ENCODE measurements around the gene EIF3C.
"Not testable (repeated sequence)": the region's sequence is repeated elsewhere in the genome, so short reads cannot be mapped to it uniquely, and the experiment has no call there.

Gene EIF3C

DNA sequence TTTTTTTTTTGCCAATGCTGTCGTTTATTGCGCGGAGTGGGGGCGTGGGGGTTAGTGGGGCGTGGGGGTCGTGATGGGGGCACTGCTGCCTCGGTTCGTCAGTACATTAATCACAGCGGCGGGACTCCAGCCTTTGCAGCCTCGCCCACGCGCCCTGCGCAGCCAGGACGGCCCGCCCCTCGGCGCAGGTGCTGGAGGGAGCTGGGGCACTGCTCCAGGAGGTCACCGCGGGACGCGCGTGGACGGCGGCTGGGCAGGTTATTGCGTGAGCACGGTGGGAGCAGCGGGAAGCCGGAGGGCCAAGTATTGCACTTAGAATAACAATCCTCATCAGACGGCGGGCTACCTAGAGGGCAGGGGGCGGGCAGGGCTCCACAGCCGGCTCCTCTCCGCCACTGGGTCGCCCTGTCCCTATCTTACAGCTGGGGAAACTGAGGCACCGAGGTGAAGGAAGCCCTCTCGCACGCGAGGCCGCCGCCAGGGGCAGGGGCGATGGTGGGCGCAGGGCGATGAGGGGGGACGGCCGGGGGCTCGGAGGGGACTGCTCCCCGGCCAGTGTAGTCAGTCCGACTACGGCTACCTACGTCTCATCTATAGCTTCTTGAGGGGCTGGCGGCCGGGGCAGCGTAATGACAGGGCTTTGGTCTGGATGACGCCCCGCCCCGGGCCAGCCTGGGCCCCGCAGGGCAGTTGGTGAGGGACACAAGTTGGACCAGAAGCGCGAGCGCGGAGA is 35.5 kb downstream of the EIF3C start:
- DNase-seq (ENCODE audit: low spot score): not testable (repeated sequence)

DNA sequence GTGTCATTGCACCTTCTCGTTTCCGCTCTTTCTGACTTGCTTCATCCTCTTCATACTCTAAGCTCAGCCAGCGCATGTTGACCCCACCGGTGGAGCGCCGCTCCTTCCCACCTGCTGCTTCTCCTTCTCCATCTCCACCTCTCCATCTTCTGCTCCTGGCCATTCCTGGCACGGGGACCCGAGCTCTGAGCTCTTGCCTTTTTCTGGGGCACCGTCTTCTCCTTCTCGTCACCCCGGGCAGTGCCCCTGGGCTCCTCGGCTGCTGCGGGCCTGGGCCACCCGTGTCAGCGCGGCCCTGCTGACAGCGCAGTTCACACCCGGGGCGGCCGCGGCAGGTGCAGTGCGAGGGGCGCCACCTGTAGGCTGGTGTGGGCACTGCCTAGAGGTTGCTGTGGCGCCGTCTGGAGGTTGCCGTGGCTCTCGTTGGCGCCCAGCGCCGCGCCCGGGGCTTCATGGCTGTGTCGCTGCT is 38.8 kb downstream of the EIF3C start:
- not testable (repeated sequence) for DNase-seq (ENCODE audit: low spot score)

DNA sequence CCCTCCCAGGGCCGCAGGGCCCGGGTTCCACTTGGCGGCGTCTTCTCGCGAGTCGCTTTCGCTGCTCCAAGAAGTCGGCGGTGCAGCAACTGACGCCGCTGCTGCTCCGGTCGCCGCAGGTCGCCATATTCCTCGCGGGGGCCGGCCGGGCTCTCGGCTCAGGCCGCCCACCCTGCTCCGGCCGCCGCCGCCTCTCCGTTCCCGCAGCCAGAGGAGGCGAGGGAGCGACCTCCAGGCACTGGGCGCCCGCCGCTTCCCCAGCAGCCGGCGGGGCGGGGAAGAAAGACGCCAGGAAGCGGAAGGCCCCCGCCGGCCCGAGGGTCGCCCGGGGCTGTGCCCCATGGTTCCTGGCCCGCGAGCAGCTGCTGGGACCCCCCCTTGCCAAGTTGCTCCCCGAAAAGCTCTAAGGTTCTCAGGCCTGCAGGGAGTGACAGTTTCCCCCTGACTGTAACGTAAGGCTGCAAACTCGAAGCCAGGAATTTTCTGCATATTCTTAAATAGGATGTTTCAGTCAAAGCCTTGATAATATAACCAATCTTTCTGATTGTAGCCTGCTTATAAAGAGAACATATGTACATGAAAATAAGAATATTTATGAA is 39.3 kb downstream of the EIF3C start:
- DNase-seq (ENCODE audit: low spot score): not testable (repeated sequence)

DNA sequence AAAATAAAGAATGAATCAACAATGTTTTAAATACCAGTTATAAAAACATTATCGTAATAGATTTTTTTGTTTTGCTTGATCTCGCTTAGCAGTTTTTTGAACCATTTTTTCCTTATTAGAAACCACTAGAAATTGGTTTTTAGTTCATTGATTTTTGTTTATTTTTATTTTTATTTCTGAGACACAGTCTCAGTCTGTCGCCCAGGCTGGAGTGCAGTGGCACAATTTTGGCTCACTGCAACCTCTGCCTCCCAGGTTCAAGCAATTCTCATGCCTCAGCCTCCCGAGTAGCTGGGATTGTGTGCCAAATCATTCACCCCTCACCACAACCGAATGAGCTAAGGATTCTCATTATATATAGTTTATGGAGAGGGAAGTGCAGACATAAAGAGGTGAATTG is 40.2 kb downstream of the EIF3C start, which contains the start of gene NPIPB9:
Gene NPIPB9 (plus strand): TSS at position 301 of the 400 bp plus-strand sequence.
- DNase-seq (ENCODE audit: low spot score): not testable (repeated sequence)

DNA sequence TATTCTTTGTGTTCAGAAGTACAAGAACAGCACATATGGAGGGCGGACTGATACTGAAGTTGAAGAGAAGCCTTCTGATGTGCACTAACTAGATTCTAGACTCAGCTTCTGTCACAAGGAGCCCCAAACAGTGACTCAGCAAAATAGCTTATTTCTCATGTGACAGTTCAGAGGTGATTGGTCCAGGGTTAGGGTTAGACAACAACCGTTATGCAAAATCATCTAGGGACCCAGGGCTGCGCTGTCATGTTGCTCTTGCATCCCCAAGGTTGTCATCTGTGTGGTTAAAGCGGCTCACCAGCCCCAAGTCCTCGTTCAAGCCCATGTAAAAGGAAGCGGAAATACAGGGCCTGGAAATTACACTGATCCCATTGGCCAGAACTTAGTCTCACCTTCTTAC is 70.4 kb downstream of the EIF3C start:
- DNase-seq (ENCODE audit: low spot score): not testable (repeated sequence)

DNA sequence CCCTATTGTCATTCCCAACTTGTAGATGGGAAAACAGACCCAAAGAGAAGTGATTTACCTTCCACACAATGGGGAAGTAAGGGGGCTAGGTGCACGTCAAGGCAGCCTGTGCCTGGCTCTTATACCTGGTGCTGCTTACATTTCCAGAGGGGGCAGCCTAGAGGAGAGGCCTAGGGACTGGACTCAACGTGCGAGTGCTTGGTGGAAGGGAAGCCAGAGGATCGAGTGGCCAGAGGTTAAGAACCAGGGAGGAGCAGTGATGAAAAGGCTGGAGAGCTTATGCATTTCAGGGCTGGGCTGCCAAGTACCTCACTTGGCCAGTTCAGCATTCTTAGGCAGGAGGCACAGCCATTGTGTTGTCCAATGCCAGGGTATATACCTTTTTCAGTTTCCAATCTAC is 71.1 kb downstream of the EIF3C start:
- DNase-seq (ENCODE audit: low spot score): not testable (repeated sequence)
